ENCODE results near the gene DPP9. TPM values are rescaled to one million over a fixed set of nuclear protein-coding genes. Genes with fewer than 3 reads are reported as not detected.

Gene DPP9
- total RNA-seq, 6 experiments from 2014 or later, result 47.3 to 118 (median 54.5) TPM

- H3K36me3 ChIP-seq, result peaks cover 0 to 30% (median 11%) of the 10 kb centered on the region in 4 donors
- ATAC-seq, result peak; percentile 1 to 5 (median 3)
- no peaks in the 10 kb centered on the region for H3K9me3 ChIP-seq
- intact Hi-C loops (cut with DNase I), result no loop called here
- no peak for DNase-seq
- no peak overlapping the region for H3K4me3 ChIP-seq
- peaks cover 0 to 34% (median 13%) of the 10 kb centered on the region in 4 donors for H3K4me1 ChIP-seq
- TF ChIP-seq POLR2A (IDR thresholded peaks at IDR 0.05), result no peak
- no peak for TF ChIP-seq CTCF (IDR thresholded peaks at IDR 0.05)
- H3K27me3 ChIP-seq, result no peaks in the 10 kb centered on the region
- 35% methylated on average over 4 of the region's 13 CpGs for WGBS (ENCODE audit: insufficient coverage, low coverage, low lambda C conversion rate, missing lambda C conversion rate)
- H3K27ac ChIP-seq, result peak overlapping the region; percentile 48 to 70 (median 61)
These were observed 69.7 kb downstream of the DPP9 start for GRCh38 chr19:4653793-4654436.

- peaks cover 0 to 34% (median 13%) of the 10 kb centered on the region in 4 donors for H3K4me1 ChIP-seq
- H3K27me3 ChIP-seq, result no peaks in the 10 kb centered on the region
- no peaks in the 10 kb centered on the region for H3K9me3 ChIP-seq
- no CpG with 5 or more reads among the region's 44 CpGs for WGBS (ENCODE audit: insufficient coverage, low coverage, low lambda C conversion rate, missing lambda C conversion rate)
- TF ChIP-seq CTCF (IDR thresholded peaks at IDR 0.05) (no peak), POLR2A (IDR thresholded peaks at IDR 0.05) (no peak)
- no peak overlapping the region for H3K4me3 ChIP-seq
- ATAC-seq (no peak), DNase-seq (no peak)
- H3K27ac ChIP-seq, result no peak overlapping the region
- intact Hi-C loops (cut with DNase I), result no loop called here
- peaks cover 0 to 15% (median 2%) of the 10 kb centered on the region in 4 donors for H3K36me3 ChIP-seq
These were observed 71.6 kb downstream of the DPP9 start for GRCh38 chr19:4652075-4652474.

GRCh38 chr19:4650159-4650558 lies 73.5 kb downstream of the DPP9 start:
- Histone ChIP-seq H3K36me3 (peaks cover 0 to 12% (median 2%) of the 10 kb centered on the region in 4 donors), H3K4me1 (peaks cover 0 to 26% (median 8%) of the 10 kb centered on the region in 4 donors), H3K27ac (no peak overlapping the region), H3K9me3 (no peaks in the 10 kb centered on the region), H3K4me3 (no peak overlapping the region), H3K27me3 (no peaks in the 10 kb centered on the region)
- no peak for TF ChIP-seq CTCF (IDR thresholded peaks at IDR 0.05)
- intact Hi-C loops (cut with DNase I), result no loop called here
- no peak for ATAC-seq
- no peak for DNase-seq
- 50% methylated on average over 1 of the region's 2 CpGs for WGBS (ENCODE audit: insufficient coverage, low coverage, low lambda C conversion rate, missing lambda C conversion rate)

GRCh38 chr19:4649392-4650047 lies 74.1 kb downstream of the DPP9 start:
- peaks cover 0 to 20% (median 6%) of the 10 kb centered on the region in 4 donors for H3K4me1 ChIP-seq
- intact Hi-C loops (cut with DNase I), result no loop called here
- H3K36me3 ChIP-seq, result peaks cover 0 to 12% (median 2%) of the 10 kb centered on the region in 4 donors
- no peaks in the 10 kb centered on the region for H3K27me3 ChIP-seq
- H3K27ac ChIP-seq, result no peak overlapping the region
- H3K4me3 ChIP-seq, result no peak overlapping the region
- no peak for ATAC-seq
- DNase-seq, result no peak
- TF ChIP-seq CTCF (IDR thresholded peaks at IDR 0.05) (no peak), POLR2A (IDR thresholded peaks at IDR 0.05) (no peak)
- WGBS (ENCODE audit: insufficient coverage, low coverage, low lambda C conversion rate, missing lambda C conversion rate), result 84% methylated on average over 7 of the region's 19 CpGs
- no peaks in the 10 kb centered on the region for H3K9me3 ChIP-seq

Data from right lobe of liver (tissue), 6 donors.